Peyer's patch (tissue), 4 donors: ENCODE results near the gene FMO3. TPM values are rescaled to one million over a fixed set of nuclear protein-coding genes. Genes with fewer than 3 reads are reported as not detected.

Source experiments
- DNase-seq, 3 donors: peaks; one replicate each; pipeline ENCODE4 v3.0.0-alpha.2; 2017 to 2019
- H3K27ac ChIP-seq, 4 donors: fragments of 200-600 bp; sonication (generic); one replicate each; pipeline ENCODE4 v1.5.1; 2016 to 2019
- H3K27me3 ChIP-seq, 2 donors: fragments of 200-600 bp; sonication (generic); one replicate each; pipeline ENCODE4 v1.5.1; 2019
- H3K36me3 ChIP-seq, 3 donors: fragments of 200-600 bp; sonication (generic); one replicate each; pipeline ENCODE4 v1.5.1; 2016 to 2019
- H3K4me1 ChIP-seq, 4 donors: fragments of 200-600 bp; sonication (generic); one replicate each; pipeline ENCODE4 v1.5.1; 2016 to 2019
- H3K4me3 ChIP-seq, 4 donors: fragments of 200-600 bp; sonication (generic); 1 replicate in 3 of 4; 2 replicates in 1 of 4; pipeline ENCODE4 v1.5.1; 2016 to 2019; ENCODE audit warnings: mild to moderate bottlenecking in 1 of 4
- H3K9me3 ChIP-seq, 4 donors: fragments of 200-600 bp; sonication (generic); one replicate each; pipeline ENCODE4 v1.5.1; 2016 to 2019; ENCODE audit warnings: mild to moderate bottlenecking in 1 of 4
- CTCF ChIP-seq, 6 experiments: fragments of 450-650 bp in 4 of 6; fragments of 200-600 bp in 2 of 6; sonication (generic) in 1 of 6; IDR thresholded peaks; one replicate each; pipeline ENCODE4 v1.5.1; 2017 to 2019; ENCODE audit warnings: antibody characterized with exemption in 6 of 6, mild to moderate bottlenecking in 3 of 6, moderate library complexity in 1 of 6
- POLR2A ChIP-seq, 2 donors: fragments of 450-650 bp; IDR thresholded peaks; one replicate each; pipeline ENCODE4 v1.5.1; 2017; ENCODE audit warnings: antibody characterized with exemption in 2 of 2, mild to moderate bottlenecking in 2 of 2, moderate library complexity in 2 of 2
- total RNA-seq, 4 donors: library from RNA; depleted of rRNA; stranded (reverse); fragments of >200 nt; gene quantifications; one replicate each; pipeline ENCODE4 v1.1.0, GENCODE V29; 2016

Gene FMO3
- total RNA-seq, 4 donors from 2014 or later: 3.2 to 14.0 TPM; not detected in 2

DNA sequence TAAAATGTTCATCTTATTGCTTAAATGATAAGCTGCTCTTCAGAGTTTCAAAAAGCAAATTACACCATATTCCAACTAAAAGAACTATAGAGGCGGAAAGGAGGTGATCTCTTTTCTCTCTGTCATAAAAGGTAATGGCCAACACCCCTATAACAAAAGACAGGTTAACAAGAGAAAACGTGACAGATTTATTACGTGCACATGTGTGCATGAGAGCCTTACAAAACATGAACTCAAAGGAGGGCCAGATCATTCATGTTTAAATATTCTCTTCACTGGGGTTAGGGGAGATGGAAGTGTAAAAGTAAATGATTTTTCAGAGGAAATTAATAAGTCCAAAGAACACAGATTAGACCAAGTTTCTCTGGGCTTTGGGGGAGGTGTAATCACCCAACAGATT, 67.8 kb downstream of the FMO3 start:
- H3K27ac ChIP-seq: no peak overlapping the region
- H3K9me3 ChIP-seq: no peaks in the 10 kb centered on the region
- no peak overlapping the region for H3K4me3 ChIP-seq
- peaks cover 0 to 6% (median 1%) of the 10 kb centered on the region in 4 donors for H3K4me1 ChIP-seq
- H3K36me3 ChIP-seq: no peaks in the 10 kb centered on the region
- no peak for DNase-seq
- H3K27me3 ChIP-seq: no peaks in the 10 kb centered on the region
- TF ChIP-seq POLR2A (IDR thresholded peaks at IDR 0.05): no peak
- TF ChIP-seq CTCF (IDR thresholded peaks at IDR 0.05): no peak

GRCh38 chr1:171159148-171159547, 68.4 kb downstream of the FMO3 start:
- TF ChIP-seq CTCF (IDR thresholded peaks at IDR 0.05): no peak
- TF ChIP-seq POLR2A (IDR thresholded peaks at IDR 0.05): no peak
- peak overlapping the region in 2 of 4 donors; percentile 36 to 73 for H3K27ac ChIP-seq

GRCh38 chr1:171160211-171160610, 69.5 kb downstream of the FMO3 start:
- H3K27me3 ChIP-seq: no peaks in the 10 kb centered on the region
- no peaks in the 10 kb centered on the region for H3K9me3 ChIP-seq
- H3K4me1 ChIP-seq: peaks cover 0 to 6% (median 1%) of the 10 kb centered on the region in 4 donors
- H3K36me3 ChIP-seq: no peaks in the 10 kb centered on the region
- TF ChIP-seq POLR2A (IDR thresholded peaks at IDR 0.05): no peak
- no peak for TF ChIP-seq CTCF (IDR thresholded peaks at IDR 0.05)
- no peak for DNase-seq
- H3K27ac ChIP-seq: peak overlapping the region in 3 of 4 donors; percentile 19 to 73 (median 36)
- H3K4me3 ChIP-seq: peak overlapping the region in 1 of 4 donors; percentile 8

More at GRCh38 chr1:171159148-171159547, 68.4 kb downstream of the FMO3 start:
- no peak for DNase-seq
- no peaks in the 10 kb centered on the region for H3K36me3 ChIP-seq
- H3K4me3 ChIP-seq: no peak overlapping the region
- H3K9me3 ChIP-seq: no peaks in the 10 kb centered on the region
- H3K4me1 ChIP-seq: peaks cover 0 to 6% (median 1%) of the 10 kb centered on the region in 4 donors
- H3K27me3 ChIP-seq: no peaks in the 10 kb centered on the region

DNA sequence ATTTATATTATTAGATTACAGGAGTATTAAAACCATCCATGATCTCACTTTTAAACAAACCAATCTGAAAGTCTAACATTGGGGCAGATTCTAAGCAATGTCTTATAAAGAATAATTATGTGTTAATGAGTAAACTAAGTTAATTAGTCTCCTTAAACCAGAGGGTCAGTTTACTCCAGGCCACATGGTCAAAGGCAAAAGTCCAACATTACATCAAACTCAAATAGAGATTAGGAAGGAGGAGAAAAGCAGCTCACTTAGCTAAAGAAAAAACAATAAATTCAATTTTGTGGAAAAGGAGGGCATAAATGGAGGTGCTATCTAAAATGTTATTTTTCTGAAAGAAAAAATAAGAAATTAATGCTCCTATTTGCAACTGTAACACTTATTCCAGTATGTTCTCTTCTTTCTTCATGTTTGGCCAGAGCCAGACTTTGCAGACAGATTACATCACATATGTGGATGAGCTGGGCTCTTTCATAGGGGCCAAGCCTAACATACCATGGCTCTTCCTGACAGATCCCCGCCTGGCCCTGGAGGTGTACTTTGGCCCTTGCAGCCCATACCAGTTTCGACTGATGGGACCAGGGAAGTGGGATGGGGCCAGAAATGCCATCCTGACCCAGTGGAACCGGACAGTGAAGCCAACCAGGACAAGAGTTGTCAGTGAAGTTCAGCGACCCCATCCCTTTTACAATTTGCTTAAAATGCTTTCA, 70.1 kb downstream of the FMO3 start:
- DNase-seq: peak in 2 of 3 donors; percentile 53 to 56
- Histone ChIP-seq H3K4me3 (peak overlapping the region in 1 of 4 donors; percentile 8), H3K36me3 (no peaks in the 10 kb centered on the region), H3K27ac (peak overlapping the region in 3 of 4 donors; percentile 20 to 73 (median 36)), H3K4me1 (peaks cover 0 to 6% (median 1%) of the 10 kb centered on the region in 4 donors), H3K27me3 (no peaks in the 10 kb centered on the region), H3K9me3 (no peaks in the 10 kb centered on the region)
- TF ChIP-seq POLR2A (IDR thresholded peaks at IDR 0.05): no peak
- TF ChIP-seq CTCF (IDR thresholded peaks at IDR 0.05): no peak

GRCh38 chr1:171161431-171161830, 70.7 kb downstream of the FMO3 start:
- Histone ChIP-seq H3K4me1 (peaks cover 0 to 6% (median 1%) of the 10 kb centered on the region in 4 donors), H3K9me3 (no peaks in the 10 kb centered on the region), H3K27ac (peak overlapping the region in 3 of 4 donors; percentile 20 to 73 (median 36)), H3K27me3 (no peaks in the 10 kb centered on the region), H3K36me3 (no peaks in the 10 kb centered on the region), H3K4me3 (no peak overlapping the region)
- TF ChIP-seq POLR2A (IDR thresholded peaks at IDR 0.05): no peak
- TF ChIP-seq CTCF (IDR thresholded peaks at IDR 0.05): no peak
- no peak for DNase-seq
